Loucy (cell line): ENCODE data around the gene METRNL.

Experiments
- CTCF ChIP-seq: fragments of 200-600 bp; sonication (generic); conservative IDR thresholded peaks from 2 replicates; pipeline ENCODE4 v1.5.1; 2014; ENCODE audit warnings: mild to moderate bottlenecking, antibody characterized with exemption, low read length
- EZH2phosphoT487 ChIP-seq: fragments of 200-600 bp; IDR thresholded peaks from 2 replicates; pipeline ENCODE4 v1.6.1; 2018; ENCODE audit warnings: antibody characterized with exemption, mild to moderate bottlenecking, moderate library complexity, borderline replicate concordance

- no peak for TF ChIP-seq CTCF
- no peak for TF ChIP-seq EZH2phosphoT487
Observed at GRCh38 chr17:83098241-83099085, 19.1 kb downstream of the METRNL start.
